ENCODE results near the gene KNOP1.
"Not testable (repeated sequence)": the region's sequence is repeated elsewhere in the genome, so short reads cannot be mapped to it uniquely, and the experiment has no call there.

Gene KNOP1

GRCh38 chr16:19679281-19679680, 38.7 kb downstream of the KNOP1 start:
- not testable (repeated sequence) for DNase-seq

GRCh38 chr16:19678804-19679203, 39.2 kb downstream of the KNOP1 start:
- no peak for DNase-seq

GRCh38 chr16:19677402-19677801, 40.6 kb downstream of the KNOP1 start:
- no peak for DNase-seq

GRCh38 chr16:19674485-19674884, 43.5 kb downstream of the KNOP1 start:
- DNase-seq: no peak

GRCh38 chr16:19672378-19672777, 45.6 kb downstream of the KNOP1 start:
- no peak for DNase-seq

GRCh38 chr16:19666477-19666876, 51.5 kb downstream of the KNOP1 start:
- no peak for DNase-seq

GRCh38 chr16:19665313-19665712, 52.7 kb downstream of the KNOP1 start:
- not testable (repeated sequence) for DNase-seq

- DNase-seq: no peak
Measured at GRCh38 chr16:19664166-19664565, 53.9 kb downstream of the KNOP1 start.

GRCh38 chr16:19662351-19662750, 55.7 kb downstream of the KNOP1 start:
- DNase-seq: no peak

- DNase-seq: no peak
Measured at GRCh38 chr16:19660432-19660831, 57.6 kb downstream of the KNOP1 start.

- DNase-seq: no peak
Measured at GRCh38 chr16:19659554-19659953, 58.5 kb downstream of the KNOP1 start.

- no peak for DNase-seq
Measured at GRCh38 chr16:19657831-19658230, 60.2 kb downstream of the KNOP1 start.

- no peak for DNase-seq
Measured at GRCh38 chr16:19655242-19655777, 62.7 kb downstream of the KNOP1 start.

- DNase-seq: no peak
Measured at GRCh38 chr16:19654147-19654546, 63.9 kb downstream of the KNOP1 start.
